Right lung (tissue), 10 donors: ENCODE data around the gene ANO8. TPM values are rescaled to one million over a fixed set of nuclear protein-coding genes. Genes with fewer than 3 reads are reported as not detected.
"Not testable (repeated sequence)": the region's sequence is repeated elsewhere in the genome, so short reads cannot be mapped to it uniquely, and the experiment has no call there.

Experiments
- DNase-seq, 2 donors: peaks; one replicate each; pipeline ENCODE4 v3.0.0-alpha.2; 2013
- long read RNA-seq, 8 donors: transcript quantifications; one replicate each; lab custom pipeline, GENCODE V29; 2026
- polyA plus RNA-seq, 5 donors: library from polyadenylated mRNA; unstranded; fragments of 120-200 nt; gene quantifications; one replicate each; pipeline versions ENCODE4 v1.2.1 to v1.2.3, GENCODE V29; 2013; ENCODE audit warnings: inconsistent platforms in 1 of 5, low replicate concordance in 1 of 5; ENCODE audit not compliant: insufficient read length in 5 of 5, insufficient read depth in 1 of 5

ANO8 gene
- polyA plus RNA-seq: 10 to 100 TPM in 3 of 5 donors, 1 to 10 TPM in 2; 8.1 to 13.0 (median 11.9) TPM
- long read RNA-seq, donor 1: 0 reads
- long read RNA-seq, donor 2: 0 reads
- long read RNA-seq, donor 3, partial matches to known transcripts: 9 of 9 reads
- long read RNA-seq, donor 3, other reads (novel, unspliced or antisense): 0 of 9 reads
- long read RNA-seq, donor 4: 0 reads
- long read RNA-seq, donor 5: 0 reads
- long read RNA-seq, donor 6: 0 reads
- long read RNA-seq, donor 7, partial matches to known transcripts: 36 of 36 reads
- long read RNA-seq, donor 7, other reads (novel, unspliced or antisense): 0 of 36 reads
- long read RNA-seq, donor 8: 0 reads

- peak; percentile 93 to 98 for DNase-seq
Measured at GRCh38 chr19:17334414-17335409, at the start of gene ANO8. TSS of gene ANO8 (minus strand) at chr19:17334855. CDS start at chr19:17334670, 185 bp downstream.

- no peak for DNase-seq
Measured at GRCh38 chr19:17380426-17381138, 45.9 kb upstream of the ANO8 start.

DNA sequence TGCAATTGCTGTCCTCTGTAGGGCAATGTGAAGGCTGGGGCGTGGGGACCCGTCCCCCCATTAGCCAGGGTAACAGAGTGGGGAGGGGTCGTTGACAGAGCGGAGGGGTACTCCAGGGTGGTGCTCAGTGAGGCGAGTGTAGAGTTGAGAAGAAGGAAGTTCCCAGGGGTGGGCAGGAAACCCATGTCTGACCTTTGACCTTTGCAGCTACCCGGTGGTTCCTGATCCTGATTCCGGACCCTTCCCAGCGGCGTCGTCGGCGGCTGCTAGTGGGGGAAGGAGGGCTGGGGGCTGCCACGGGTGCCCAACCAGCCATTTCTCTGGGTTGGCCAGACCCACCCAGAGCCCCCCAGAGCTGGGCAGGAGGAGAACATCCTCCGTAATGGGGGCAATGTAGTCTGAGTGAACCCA is 44.6 kb upstream of the ANO8 start:
- peak in 1 of 2 donors; percentile 19 for DNase-seq

DNA sequence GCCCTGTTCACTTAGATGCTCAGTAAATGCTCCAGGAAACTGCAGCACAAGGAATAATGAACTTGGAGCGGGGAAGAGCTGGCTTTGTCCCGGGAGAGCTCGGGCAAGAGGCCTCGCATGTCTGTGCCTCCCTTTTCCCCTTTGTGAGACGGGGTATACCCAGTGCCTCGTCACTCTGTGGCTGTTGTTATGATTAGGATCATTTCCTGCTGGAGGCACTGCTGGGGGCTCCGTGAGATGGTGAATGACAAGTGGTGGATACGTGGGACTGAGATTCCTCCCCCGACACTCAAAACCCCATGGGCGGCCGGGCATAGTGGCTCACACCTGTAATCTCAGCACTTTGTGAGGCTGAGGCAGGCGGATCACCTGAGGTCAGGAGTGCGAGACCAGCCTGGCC is 43.6 kb upstream of the ANO8 start:
- DNase-seq: no peak

- no peak for DNase-seq
Measured at GRCh38 chr19:17376935-17377600, 42.4 kb upstream of the ANO8 start, which contains the start of gene PLVAP. TSS of gene PLVAP (minus strand) at chr19:17377342. CDS start at chr19:17377288, 54 bp downstream.

DNA sequence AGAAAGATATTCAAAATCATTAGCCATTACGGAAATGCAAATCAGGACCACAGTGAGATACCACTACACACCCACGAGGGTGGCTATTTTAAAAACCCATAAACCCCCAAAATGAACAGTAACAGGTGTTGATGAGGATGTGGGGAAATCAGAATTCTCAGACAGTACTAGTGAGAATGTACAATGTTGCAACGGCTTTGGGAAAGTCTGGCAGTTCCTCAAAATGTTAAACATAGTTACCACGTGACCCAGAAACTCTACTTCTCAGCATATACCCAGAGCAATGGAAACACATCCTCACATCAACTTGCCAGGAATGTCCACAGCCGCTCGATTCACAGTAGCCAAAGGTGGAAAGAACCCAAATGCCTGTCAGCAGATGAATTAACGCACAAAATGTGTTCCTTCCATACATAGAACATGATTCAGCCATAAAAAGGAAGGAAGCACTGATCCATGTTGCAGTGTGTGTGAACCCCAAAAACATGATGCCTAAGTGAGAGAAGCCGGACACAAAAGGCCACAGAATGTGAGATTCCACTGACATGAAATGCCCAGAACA is 35.5 kb upstream of the ANO8 start:
- DNase-seq: peak in 1 of 2 donors; percentile 46

DNA sequence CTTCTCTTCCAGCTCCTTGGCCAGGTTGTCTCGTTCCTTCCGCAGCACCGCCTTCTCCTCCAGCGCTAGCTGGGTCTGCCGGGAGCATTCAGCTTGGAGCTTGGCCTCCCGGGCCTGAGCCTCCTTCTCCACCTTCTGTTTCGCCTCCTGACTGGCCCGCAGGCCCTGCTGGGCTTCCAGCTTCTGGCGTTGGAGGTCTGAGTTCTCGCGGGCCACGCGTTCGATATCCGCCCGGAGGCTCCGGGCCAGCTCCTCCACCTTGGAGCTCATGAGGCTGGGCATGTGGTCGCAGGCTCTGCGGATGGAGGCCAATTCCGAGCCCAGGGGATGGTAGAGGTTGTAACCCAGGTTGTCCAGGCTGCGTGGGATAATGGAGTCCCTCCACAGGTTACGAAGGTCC is 30.7 kb upstream of the ANO8 start:
- DNase-seq: no peak

GRCh38 chr19:17363852-17364605 is 29.4 kb upstream of the ANO8 start:
- DNase-seq: not testable (repeated sequence)

GRCh38 chr19:17359905-17360800 is 25.5 kb upstream of the ANO8 start:
- no peak for DNase-seq

- DNase-seq: no peak
Measured at GRCh38 chr19:17358395-17358794, 23.7 kb upstream of the ANO8 start.

DNA sequence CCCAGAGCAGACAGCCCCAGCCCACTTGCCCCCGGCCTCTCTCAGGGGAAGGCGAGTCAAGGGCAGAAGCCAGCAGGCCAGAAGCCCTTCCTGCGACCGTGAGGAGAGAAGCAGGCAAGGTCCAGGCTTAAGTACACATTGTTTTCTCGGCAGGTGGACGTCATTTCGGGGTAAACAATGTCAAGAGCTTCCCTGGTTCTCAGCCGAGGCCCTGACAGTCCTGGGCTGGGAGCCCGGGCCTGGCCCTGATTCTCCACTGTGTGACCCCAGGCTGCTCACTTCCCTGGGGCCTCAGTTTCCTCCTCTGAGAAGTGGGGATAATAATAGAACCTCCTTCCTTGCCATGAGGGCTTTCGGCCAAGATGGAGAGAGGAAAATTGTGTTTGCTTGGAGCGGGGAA is 23.1 kb upstream of the ANO8 start:
- no peak for DNase-seq

- DNase-seq: no peak
Measured at GRCh38 chr19:17357078-17357666, 22.5 kb upstream of the ANO8 start.

- no peak for DNase-seq
Measured at GRCh38 chr19:17353386-17353785, 18.7 kb upstream of the ANO8 start.

GRCh38 chr19:17352608-17353280 is 18.1 kb upstream of the ANO8 start:
- peak in 1 of 2 donors; percentile 38 for DNase-seq

DNA sequence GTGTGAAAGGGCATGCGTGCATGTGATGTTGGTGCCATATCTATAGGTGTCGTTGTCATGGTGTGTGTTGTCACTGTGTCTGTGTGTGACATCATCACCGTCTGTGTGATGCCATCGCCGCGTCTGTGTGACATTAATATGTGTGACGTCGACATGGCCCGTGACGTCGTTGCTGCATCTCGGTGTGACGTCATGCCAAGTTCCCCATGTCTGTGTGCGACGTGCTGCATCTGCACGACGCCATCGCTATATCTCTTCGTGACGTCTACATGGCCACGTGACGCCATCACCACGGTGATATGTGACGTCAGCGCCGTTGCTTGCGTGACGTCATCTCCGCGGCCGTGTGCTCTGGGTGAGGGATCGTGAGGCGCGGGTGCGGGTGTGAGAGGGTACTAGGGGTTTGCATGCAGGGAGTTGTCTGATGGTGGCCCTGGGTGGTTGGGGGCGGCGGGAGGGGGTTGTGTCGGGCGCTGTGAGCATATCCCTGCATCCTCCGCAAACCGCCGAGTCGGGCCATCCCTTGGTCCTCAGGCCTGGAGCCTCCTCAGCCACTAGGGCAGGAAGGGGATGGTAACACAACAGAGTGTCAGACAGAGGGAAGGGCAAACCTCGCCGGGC is 17.3 kb upstream of the ANO8 start:
- DNase-seq: no peak

DNA sequence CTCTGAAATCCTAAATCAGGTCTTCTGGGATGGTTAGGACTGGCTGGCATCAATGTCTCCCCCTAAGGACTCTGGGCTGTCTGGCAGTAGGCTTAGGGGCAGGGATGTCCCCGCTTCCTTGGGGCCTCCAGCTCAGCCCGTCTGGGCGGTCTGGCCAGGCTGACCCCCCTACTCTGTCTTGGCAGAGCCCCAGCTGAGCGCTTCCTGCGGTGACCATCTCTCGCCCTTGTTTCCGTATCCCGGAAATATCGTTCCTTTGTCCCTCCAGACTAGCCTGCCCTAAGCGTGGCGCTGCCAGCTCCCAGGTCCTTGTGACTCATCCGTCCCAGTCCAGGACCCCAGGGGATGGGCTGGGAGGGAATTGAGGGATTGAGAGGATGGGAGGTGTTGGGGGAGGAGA is 14.0 kb upstream of the ANO8 start:
- DNase-seq: peak; percentile 79

DNA sequence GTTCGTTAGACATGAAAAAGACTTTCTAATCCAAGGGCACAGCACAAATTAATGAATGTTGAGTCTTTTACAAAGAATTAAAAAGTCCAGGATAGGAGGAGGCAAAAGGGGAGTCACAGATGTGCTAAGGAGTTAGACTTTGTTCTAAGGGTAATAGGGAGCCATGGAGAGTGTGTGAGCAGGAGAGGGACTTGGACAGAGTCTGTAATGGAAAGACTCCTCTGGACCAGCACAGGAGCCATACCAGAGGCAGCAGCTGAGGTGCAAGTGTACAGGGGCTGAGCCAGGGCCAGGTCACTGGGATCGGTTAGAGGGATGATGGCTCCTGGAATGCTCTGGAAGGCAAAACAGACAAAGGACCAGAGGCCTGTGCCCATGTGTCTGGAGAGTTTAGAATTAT is 13.2 kb upstream of the ANO8 start:
- DNase-seq: no peak

- DNase-seq: no peak
Measured at GRCh38 chr19:17347361-17347760, 12.7 kb upstream of the ANO8 start.
